ENCODE results near the gene PALMD. TPM values are rescaled to one million over a fixed set of nuclear protein-coding genes. Genes with fewer than 3 reads are reported as not detected.

Gene PALMD
- polyA plus RNA-seq, 2 of the 4 experiments (the other 2 are of a cell fraction): 0.92 to 3.1 TPM

DNA sequence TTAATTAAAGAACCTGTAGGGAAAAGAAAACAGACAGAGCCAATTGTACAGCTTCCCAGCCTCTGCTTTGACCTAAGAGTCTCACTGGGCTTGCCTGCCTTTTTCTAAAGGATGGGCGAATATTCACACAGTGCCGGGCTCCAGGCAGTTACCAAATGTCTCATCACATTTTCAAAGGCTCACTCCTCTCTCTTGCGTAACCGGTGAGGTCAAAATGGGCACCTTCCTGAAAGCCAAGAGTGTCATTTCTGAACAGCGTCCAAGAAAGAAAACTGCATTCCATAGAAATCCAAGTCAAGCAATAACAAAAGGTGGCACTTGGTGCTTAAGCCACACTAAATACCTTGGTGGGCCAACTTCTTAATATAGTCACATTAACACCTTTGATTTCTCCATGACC lies 710 bp upstream of the PALMD start:
- Histone ChIP-seq H3K4me3 (peak overlapping the region; percentile 33; the same call in 2 of the 3 replicates), H3K4me1 (peaks cover 32% of the 10 kb centered on the region), H3K27ac (peak overlapping the region; percentile 54 to 82), H3K4me2 (peak overlapping the region; percentile 80), H3K9me3 (no peaks in the 10 kb centered on the region)
- DNase-seq (ENCODE audit: low read depth in 1 of 2, low spot score in 1 of 2) (peak; percentile 10 to 48), ATAC-seq (peak; percentile 50 to 64; a peak in 5 of 6 replicates), FAIRE-seq (no peak)
- TF ChIP-seq, protein P1, sequence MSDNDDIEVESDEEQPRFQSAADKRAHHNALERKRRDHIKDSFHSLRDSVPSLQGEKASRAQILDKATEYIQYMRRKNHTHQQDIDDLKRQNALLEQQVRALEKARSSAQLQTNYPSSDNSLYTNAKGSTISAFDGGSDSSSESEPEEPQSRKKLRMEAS (IDR thresholded peaks at IDR 0.05): no peak
- TF ChIP-seq TFCP2L1 (CRISPR knock-in tag; IDR thresholded peaks at IDR 0.05) (no peak), TP53 (CRISPR knock-in tag; IDR thresholded peaks at IDR 0.05) (no peak), RAD21 (conservative IDR thresholded peaks at IDR 0.05 in 1 of 2, IDR thresholded peaks at IDR 0.05 in 1 of 2) (no peak), NFE2L2 (conservative IDR thresholded peaks at IDR 0.05; ENCODE audit: low read length) (no peak), HDAC2 (IDR thresholded peaks at IDR 0.05) (no peak), CEBPB (IDR thresholded peaks at IDR 0.05) (peak; percentile 89 to 90), NR3C1 (IDR thresholded peaks at IDR 0.05) (no peak), FOSB (CRISPR knock-in tag; IDR thresholded peaks at IDR 0.05) (no peak), ZSCAN20 (CRISPR knock-in tag; IDR thresholded peaks at IDR 0.05) (no peak), ZNF302 (CRISPR knock-in tag; IDR thresholded peaks at IDR 0.05) (no peak), RNF2 (IDR thresholded peaks at IDR 0.05; ENCODE audit: borderline replicate concordance, low read depth) (no peak), EHF (CRISPR knock-in tag; IDR thresholded peaks at IDR 0.05) (no peak), EP300 (IDR thresholded peaks at IDR 0.05) (no peak), EHMT2 (IDR thresholded peaks at IDR 0.05; ENCODE audit: low read depth) (no peak), BHLHE40 (IDR thresholded peaks at IDR 0.05; ENCODE audit: low read depth, low read length) (no peak), GATA3 (IDR thresholded peaks at IDR 0.05; ENCODE audit: borderline replicate concordance) (no peak), FOSL2 (IDR thresholded peaks at IDR 0.05) (no peak), FOSL2 (CRISPR knock-in tag; IDR thresholded peaks at IDR 0.05) (0 out of 2 replicates have a peak, but pooled peaks have one; percentile 6)
- TF ChIP-seq, protein P2, sequence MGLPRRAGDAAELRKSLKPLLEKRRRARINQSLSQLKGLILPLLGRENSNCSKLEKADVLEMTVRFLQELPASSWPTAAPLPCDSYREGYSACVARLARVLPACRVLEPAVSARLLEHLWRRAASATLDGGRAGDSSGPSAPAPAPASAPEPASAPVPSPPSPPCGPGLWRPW (IDR thresholded peaks at IDR 0.05): 0 out of 2 replicates have a peak, but pooled peaks have one; percentile 26
- TF ChIP-seq, protein P3, sequence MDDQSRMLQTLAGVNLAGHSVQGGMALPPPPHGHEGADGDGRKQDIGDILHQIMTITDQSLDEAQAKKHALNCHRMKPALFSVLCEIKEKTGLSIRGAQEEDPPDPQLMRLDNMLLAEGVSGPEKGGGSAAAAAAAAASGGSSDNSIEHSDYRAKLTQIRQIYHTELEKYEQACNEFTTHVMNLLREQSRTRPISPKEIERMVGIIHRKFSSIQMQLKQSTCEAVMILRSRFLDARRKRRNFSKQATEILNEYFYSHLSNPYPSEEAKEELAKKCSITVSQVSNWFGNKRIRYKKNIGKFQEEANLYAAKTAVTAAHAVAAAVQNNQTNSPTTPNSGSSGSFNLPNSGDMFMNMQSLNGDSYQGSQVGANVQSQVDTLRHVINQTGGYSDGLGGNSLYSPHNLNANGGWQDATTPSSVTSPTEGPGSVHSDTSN (IDR thresholded peaks at IDR 0.05): no peak
- TF ChIP-seq, protein P4, sequence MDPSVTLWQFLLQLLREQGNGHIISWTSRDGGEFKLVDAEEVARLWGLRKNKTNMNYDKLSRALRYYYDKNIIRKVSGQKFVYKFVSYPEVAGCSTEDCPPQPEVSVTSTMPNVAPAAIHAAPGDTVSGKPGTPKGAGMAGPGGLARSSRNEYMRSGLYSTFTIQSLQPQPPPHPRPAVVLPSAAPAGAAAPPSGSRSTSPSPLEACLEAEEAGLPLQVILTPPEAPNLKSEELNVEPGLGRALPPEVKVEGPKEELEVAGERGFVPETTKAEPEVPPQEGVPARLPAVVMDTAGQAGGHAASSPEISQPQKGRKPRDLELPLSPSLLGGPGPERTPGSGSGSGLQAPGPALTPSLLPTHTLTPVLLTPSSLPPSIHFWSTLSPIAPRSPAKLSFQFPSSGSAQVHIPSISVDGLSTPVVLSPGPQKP (IDR thresholded peaks at IDR 0.05; ENCODE audit: low read depth, low read length): no peak
- POLR2A ChIA-PET: no interaction called here
- WGBS (ENCODE audit: missing lambda C conversion rate): 16% methylated on average over 5 of the region's 5 CpGs
- CTCF ChIA-PET: interaction anchor here (1.2 kb wide), 1 partner anchor 15 kb away, joined by 3 read pairs; no protein-coding TSS in a partner anchor

DNA sequence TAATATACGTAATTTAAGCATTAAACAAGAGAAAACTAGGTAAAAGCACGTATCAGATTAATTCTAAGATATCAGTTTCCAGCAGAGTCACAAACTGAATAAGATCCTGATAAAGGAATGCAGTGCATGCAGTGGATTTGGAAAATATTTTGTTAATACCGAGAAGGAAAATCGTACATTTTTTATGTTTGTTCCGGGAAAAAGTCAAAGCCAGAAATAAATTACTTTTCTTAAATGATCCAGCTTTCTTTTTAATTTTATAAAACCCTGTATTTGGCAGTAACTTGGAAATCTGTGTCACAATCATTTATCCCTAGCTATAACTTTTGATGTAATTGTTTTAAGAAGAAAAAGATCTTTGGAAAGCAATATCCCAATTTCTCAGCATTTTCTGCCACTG lies 955 bp downstream of the PALMD start:
- no peak for FAIRE-seq
- 52% methylated on average over 5 of the region's 5 CpGs for WGBS (ENCODE audit: missing lambda C conversion rate)
- Histone ChIP-seq H3K27ac (no peak overlapping the region; a peak in 1 of 6 replicates), H3K4me3 (peak overlapping the region; percentile 33; the same call in 2 of the 3 replicates), H3K4me2 (peak overlapping the region; percentile 80), H3K4me1 (peaks cover 32% of the 10 kb centered on the region), H3K9me3 (no peaks in the 10 kb centered on the region)
- TF ChIP-seq CBX2 (IDR thresholded peaks at IDR 0.05; ENCODE audit: borderline replicate concordance, low read depth): no peak
- TF ChIP-seq, protein P4 (IDR thresholded peaks at IDR 0.05; ENCODE audit: low read depth, low read length): no peak
- TF ChIP-seq TFCP2L1 (CRISPR knock-in tag; IDR thresholded peaks at IDR 0.05): no peak
- no peak for TF ChIP-seq NR3C1 (IDR thresholded peaks at IDR 0.05)
- TF ChIP-seq POLR2AphosphoS2 (conservative IDR thresholded peaks at IDR 0.05; ENCODE audit: low read length): no peak
- TF ChIP-seq FOXS1 (CRISPR knock-in tag; IDR thresholded peaks at IDR 0.05): no peak
- CTCF ChIA-PET: no interaction called here
- POLR2A ChIA-PET: no interaction called here
- DNase-seq (ENCODE audit: low read depth in 1 of 2, low spot score in 1 of 2): no peak
- ATAC-seq: no peak

All from A549 (cell line).